ENCODE data around the gene HSDL2.

HSDL2 gene

DNA sequence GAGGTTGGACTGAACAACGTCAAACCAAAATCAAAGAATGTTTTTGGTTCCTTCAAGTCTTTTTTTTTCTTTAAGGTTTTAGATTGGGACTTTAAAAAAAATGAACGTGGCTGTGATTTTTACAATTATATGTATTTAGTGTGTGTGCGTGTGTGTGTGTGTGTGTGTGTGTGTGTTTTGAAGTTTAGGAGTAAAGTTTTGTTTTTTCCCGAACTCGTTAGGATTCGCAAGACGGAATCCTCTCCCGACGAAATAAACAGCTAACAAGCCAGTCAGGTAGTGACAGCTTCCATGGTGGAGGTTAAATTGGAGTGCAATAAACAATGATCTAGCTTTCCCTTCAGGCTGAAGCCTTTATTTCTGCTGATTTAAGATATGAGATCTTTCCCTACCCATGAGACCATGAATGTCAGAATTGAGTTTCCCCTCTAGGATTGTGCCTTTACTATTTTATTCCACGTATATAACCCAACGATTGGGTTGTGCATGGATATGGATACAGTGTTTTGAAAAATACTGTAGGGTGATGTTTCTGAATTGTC, 108.0 kb downstream of the HSDL2 start:
- no peak for TF ChIP-seq PPARA (CRISPR knock-in tag; IDR thresholded peaks at IDR 0.05; ENCODE audit: borderline replicate concordance)
- TF ChIP-seq GLIS3 (CRISPR knock-in tag; IDR thresholded peaks at IDR 0.05) = no peak
- no peak for TF ChIP-seq CSRNP3 (CRISPR knock-in tag; IDR thresholded peaks at IDR 0.05)
- TF ChIP-seq ZFP3 (CRISPR knock-in tag; IDR thresholded peaks at IDR 0.05) = no peak
- TF ChIP-seq ZFP30 (CRISPR knock-in tag; IDR thresholded peaks at IDR 0.05) = no peak
- TF ChIP-seq ZNF70 (CRISPR knock-in tag; IDR thresholded peaks at IDR 0.05) = no peak
- no peak for TF ChIP-seq ISL1 (CRISPR knock-in tag; IDR thresholded peaks at IDR 0.05)
- TF ChIP-seq SNAI2 (CRISPR knock-in tag; IDR thresholded peaks at IDR 0.05) = no peak
- TF ChIP-seq RARB (CRISPR knock-in tag; IDR thresholded peaks at IDR 0.05) = no peak
- no peak for TF ChIP-seq ESRRG (CRISPR knock-in tag; IDR thresholded peaks at IDR 0.05)
- TF ChIP-seq, protein P1, sequence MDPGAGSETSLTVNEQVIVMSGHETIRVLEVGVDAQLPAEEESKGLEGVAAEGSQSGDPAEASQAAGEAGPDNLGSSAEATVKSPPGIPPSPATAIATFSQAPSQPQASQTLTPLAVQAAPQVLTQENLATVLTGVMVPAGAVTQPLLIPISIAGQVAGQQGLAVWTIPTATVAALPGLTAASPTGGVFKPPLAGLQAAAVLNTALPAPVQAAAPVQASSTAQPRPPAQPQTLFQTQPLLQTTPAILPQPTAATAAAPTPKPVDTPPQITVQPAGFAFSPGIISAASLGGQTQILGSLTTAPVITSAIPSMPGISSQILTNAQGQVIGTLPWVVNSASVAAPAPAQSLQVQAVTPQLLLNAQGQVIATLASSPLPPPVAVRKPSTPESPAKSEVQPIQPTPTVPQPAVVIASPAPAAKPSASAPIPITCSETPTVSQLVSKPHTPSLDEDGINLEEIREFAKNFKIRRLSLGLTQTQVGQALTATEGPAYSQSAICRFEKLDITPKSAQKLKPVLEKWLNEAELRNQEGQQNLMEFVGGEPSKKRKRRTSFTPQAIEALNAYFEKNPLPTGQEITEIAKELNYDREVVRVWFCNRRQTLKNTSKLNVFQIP (CRISPR knock-in tag; IDR thresholded peaks at IDR 0.05; ENCODE audit: borderline replicate concordance, low read depth) = no peak
- TF ChIP-seq TCF4 (CRISPR knock-in tag; IDR thresholded peaks at IDR 0.05; ENCODE audit: borderline replicate concordance) = no peak
- TF ChIP-seq ZNF565 (CRISPR knock-in tag; conservative IDR thresholded peaks at IDR 0.05; ENCODE audit: low read depth) = no peak
- no peak for TF ChIP-seq TSHZ2 (CRISPR knock-in tag; IDR thresholded peaks at IDR 0.05)
- no peak for TF ChIP-seq TOX (CRISPR knock-in tag; IDR thresholded peaks at IDR 0.05; ENCODE audit: borderline replicate concordance)
- no peak for TF ChIP-seq BACH2 (CRISPR knock-in tag; IDR thresholded peaks at IDR 0.05; ENCODE audit: borderline replicate concordance)
- TF ChIP-seq, protein P2, sequence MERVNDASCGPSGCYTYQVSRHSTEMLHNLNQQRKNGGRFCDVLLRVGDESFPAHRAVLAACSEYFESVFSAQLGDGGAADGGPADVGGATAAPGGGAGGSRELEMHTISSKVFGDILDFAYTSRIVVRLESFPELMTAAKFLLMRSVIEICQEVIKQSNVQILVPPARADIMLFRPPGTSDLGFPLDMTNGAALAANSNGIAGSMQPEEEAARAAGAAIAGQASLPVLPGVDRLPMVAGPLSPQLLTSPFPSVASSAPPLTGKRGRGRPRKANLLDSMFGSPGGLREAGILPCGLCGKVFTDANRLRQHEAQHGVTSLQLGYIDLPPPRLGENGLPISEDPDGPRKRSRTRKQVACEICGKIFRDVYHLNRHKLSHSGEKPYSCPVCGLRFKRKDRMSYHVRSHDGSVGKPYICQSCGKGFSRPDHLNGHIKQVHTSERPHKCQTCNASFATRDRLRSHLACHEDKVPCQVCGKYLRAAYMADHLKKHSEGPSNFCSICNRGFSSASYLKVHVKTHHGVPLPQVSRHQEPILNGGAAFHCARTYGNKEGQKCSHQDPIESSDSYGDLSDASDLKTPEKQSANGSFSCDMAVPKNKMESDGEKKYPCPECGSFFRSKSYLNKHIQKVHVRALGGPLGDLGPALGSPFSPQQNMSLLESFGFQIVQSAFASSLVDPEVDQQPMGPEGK (CRISPR knock-in tag; IDR thresholded peaks at IDR 0.05; ENCODE audit: borderline replicate concordance) = no peak
- peak; percentile 8; the same call in 2 of the 3 replicates for ATAC-seq

GRCh38 chr9:112489039-112489546, 109.2 kb downstream of the HSDL2 start:
- 0 out of 3 replicates have a peak, but pooled peaks have one; percentile 7 for ATAC-seq
- TF ChIP-seq PPARA (CRISPR knock-in tag; IDR thresholded peaks at IDR 0.05; ENCODE audit: borderline replicate concordance) (no peak), ARNTL (CRISPR knock-in tag; IDR thresholded peaks at IDR 0.05; ENCODE audit: borderline replicate concordance, low read depth) (no peak), GLIS3 (CRISPR knock-in tag; IDR thresholded peaks at IDR 0.05) (no peak), OSR1 (CRISPR knock-in tag; IDR thresholded peaks at IDR 0.05) (no peak), SNAI2 (CRISPR knock-in tag; IDR thresholded peaks at IDR 0.05) (no peak), CREB5 (CRISPR knock-in tag; IDR thresholded peaks at IDR 0.05; ENCODE audit: low read depth) (no peak), ZFP30 (CRISPR knock-in tag; IDR thresholded peaks at IDR 0.05) (no peak), ZFP3 (CRISPR knock-in tag; IDR thresholded peaks at IDR 0.05) (no peak), ESRRG (CRISPR knock-in tag; IDR thresholded peaks at IDR 0.05) (no peak), CSDC2 (CRISPR knock-in tag; IDR thresholded peaks at IDR 0.05) (no peak), CSRNP3 (CRISPR knock-in tag; IDR thresholded peaks at IDR 0.05) (no peak), ZNF565 (CRISPR knock-in tag; conservative IDR thresholded peaks at IDR 0.05; ENCODE audit: low read depth) (no peak), BACH2 (CRISPR knock-in tag; IDR thresholded peaks at IDR 0.05; ENCODE audit: borderline replicate concordance) (no peak), ZNF70 (CRISPR knock-in tag; IDR thresholded peaks at IDR 0.05) (no peak), TSHZ2 (CRISPR knock-in tag; IDR thresholded peaks at IDR 0.05) (no peak), RARB (CRISPR knock-in tag; IDR thresholded peaks at IDR 0.05) (no peak), ISL1 (CRISPR knock-in tag; IDR thresholded peaks at IDR 0.05) (no peak), ZC3H10 (CRISPR knock-in tag; IDR thresholded peaks at IDR 0.05) (no peak)
- TF ChIP-seq, protein P2 (CRISPR knock-in tag; IDR thresholded peaks at IDR 0.05; ENCODE audit: borderline replicate concordance) = no peak

Data from SK-N-SH treated with all-trans-retinoic acid at 6 μM for 48 hours (cell line).